RWPE2 (cell line): ENCODE data around the gene KRABD2.

Experiments
- ATAC-seq: fragments of 200-7000 bp; cut with Tn5 transposase; 3 replicates; pipeline ENCODE4 v1.9.1; 2021; ENCODE audit warnings: low read depth
- DNase-seq: peaks from one replicate; pipeline ENCODE4 v3.0.0-alpha.2; 2020; ENCODE audit warnings: low spot score
- H3K27ac ChIP-seq: fragments of 450-650 bp; 2 replicates; pipeline ENCODE4 v1.5.1; 2017; ENCODE audit warnings: mild to moderate bottlenecking; ENCODE audit not compliant: poor library complexity, severe bottlenecking
- H3K27me3 ChIP-seq: fragments of 250-450 bp; sonication (Bioruptor Pico); 2 replicates; pipeline ENCODE4 v1.5.1; 2021; ENCODE audit warnings: mild to moderate bottlenecking, moderate library complexity; ENCODE audit not compliant: insufficient read depth, poor library complexity, severe bottlenecking
- H3K36me3 ChIP-seq: fragments of 250-450 bp; sonication (Bioruptor Pico); 2 replicates; pipeline ENCODE4 v1.5.1; 2020; ENCODE audit warnings: low read depth, mild to moderate bottlenecking, moderate library complexity
- H3K4me1 ChIP-seq: fragments of 250-450 bp; sonication (Bioruptor Pico); 2 replicates; pipeline ENCODE4 v1.5.1; 2021; ENCODE audit warnings: mild to moderate bottlenecking, moderate library complexity; ENCODE audit not compliant: insufficient read depth, poor library complexity, severe bottlenecking
- H3K4me3 ChIP-seq: fragments of 250-450 bp; sonication (Bioruptor Pico); 2 replicates; pipeline ENCODE4 v1.5.1; 2021; ENCODE audit warnings: mild to moderate bottlenecking, moderate library complexity; ENCODE audit not compliant: severe bottlenecking
- H3K9me3 ChIP-seq: fragments of 250-450 bp; sonication (Bioruptor Pico); 2 replicates; pipeline ENCODE4 v1.5.1; 2021; ENCODE audit warnings: mild to moderate bottlenecking, moderate library complexity; ENCODE audit not compliant: severe bottlenecking
- CTCF ChIP-seq: fragments of 450-650 bp; IDR thresholded peaks from one replicate; pipeline ENCODE4 v1.5.1; 2017; ENCODE audit warnings: mild to moderate bottlenecking, moderate library complexity; ENCODE audit not compliant: poor library complexity, severe bottlenecking

KRABD2 gene

GRCh38 chr17:8387914-8388651, 11.6 kb upstream of the KRABD2 start:
- Histone ChIP-seq H3K9me3 (no peaks in the 10 kb centered on the region), H3K4me3 (no peak overlapping the region), H3K27me3 (no peaks in the 10 kb centered on the region), H3K4me1 (peaks cover 22% of the 10 kb centered on the region), H3K27ac (no peak overlapping the region), H3K36me3 (no peaks in the 10 kb centered on the region)
- TF ChIP-seq CTCF: no peak
- ATAC-seq (no peak), DNase-seq (no peak)

GRCh38 chr17:8386841-8387240, 10.3 kb upstream of the KRABD2 start:
- Histone ChIP-seq H3K27ac (no peak overlapping the region), H3K9me3 (no peaks in the 10 kb centered on the region), H3K4me1 (peaks cover 20% of the 10 kb centered on the region), H3K27me3 (no peaks in the 10 kb centered on the region), H3K36me3 (peaks cover 8% of the 10 kb centered on the region), H3K4me3 (no peak overlapping the region)
- DNase-seq (no peak), ATAC-seq (no peak)
- no peak for TF ChIP-seq CTCF

- DNase-seq (no peak), ATAC-seq (peak; percentile 49)
- Histone ChIP-seq H3K4me3 (no peak overlapping the region), H3K27me3 (no peaks in the 10 kb centered on the region), H3K27ac (peak overlapping the region; percentile 89), H3K4me1 (peaks cover 23% of the 10 kb centered on the region), H3K9me3 (no peaks in the 10 kb centered on the region), H3K36me3 (peaks cover 28% of the 10 kb centered on the region)
- TF ChIP-seq CTCF: no peak
Observed at GRCh38 chr17:8384801-8385378, 8.4 kb upstream of the KRABD2 start.

GRCh38 chr17:8383143-8383822, 6.8 kb upstream of the KRABD2 start, which contains the start of gene RPL26:
TSS of gene RPL26 (minus strand) at chr17:8383193. CDS start at chr17:8382310, 883 bp downstream.
- peaks cover 23% of the 10 kb centered on the region for H3K4me1 ChIP-seq
- no peaks in the 10 kb centered on the region for H3K27me3 ChIP-seq
- H3K9me3 ChIP-seq: no peaks in the 10 kb centered on the region
- peaks cover 44% of the 10 kb centered on the region for H3K36me3 ChIP-seq
- peak within 1 kb of the TSS; percentile 89 for H3K27ac ChIP-seq
- TF ChIP-seq CTCF: peak; percentile 99
- peak; percentile 94 for DNase-seq
- peak; percentile 80 for ATAC-seq
- peak within 1 kb of the TSS; percentile 58 for H3K4me3 ChIP-seq

GRCh38 chr17:8382880-8383142, 6.3 kb upstream of the KRABD2 start:
- H3K27me3 ChIP-seq: no peaks in the 10 kb centered on the region
- no peak for ATAC-seq
- H3K36me3 ChIP-seq: peaks cover 48% of the 10 kb centered on the region
- H3K9me3 ChIP-seq: no peaks in the 10 kb centered on the region
- H3K4me3 ChIP-seq: peak overlapping the region; percentile 58
- peak overlapping the region; percentile 89 for H3K27ac ChIP-seq
- H3K4me1 ChIP-seq: peaks cover 23% of the 10 kb centered on the region
- no peak for TF ChIP-seq CTCF
- DNase-seq: no peak
